Epidermal melanocyte (primary cell): ENCODE data around the gene SPACA7.
A peak's percentile ranks its signal among the peaks of the same experiment; 100 is the strongest.
"Not testable (repeated sequence)": the region's sequence is repeated elsewhere in the genome, so short reads cannot be mapped to it uniquely, and the experiment has no call there.

ENCODE experiments used
- DNase-seq: peaks from one replicate; pipeline ENCODE4 v3.0.0; 2011; ENCODE audit warnings: low spot score; ENCODE audit not compliant: insufficient read length

Gene SPACA7

GRCh38 chr13:112416647-112417046 lies 40.5 kb downstream of the SPACA7 start:
- DNase-seq = no peak

- no peak for DNase-seq
These were observed 40.9 kb downstream of the SPACA7 start for GRCh38 chr13:112417079-112417478.

- DNase-seq = no peak
These were observed 47.9 kb downstream of the SPACA7 start for GRCh38 chr13:112424098-112424497.

- DNase-seq = no peak
These were observed 52.5 kb downstream of the SPACA7 start for GRCh38 chr13:112428704-112429103.

GRCh38 chr13:112431734-112432133 lies 55.6 kb downstream of the SPACA7 start:
- no peak for DNase-seq

GRCh38 chr13:112432734-112433133 lies 56.6 kb downstream of the SPACA7 start:
- not testable (repeated sequence) for DNase-seq

- DNase-seq = not testable (repeated sequence)
These were observed 57.4 kb downstream of the SPACA7 start for GRCh38 chr13:112433517-112433916.

- DNase-seq = no peak
These were observed 57.9 kb downstream of the SPACA7 start for GRCh38 chr13:112434032-112434431.

GRCh38 chr13:112434937-112435523 lies 58.9 kb downstream of the SPACA7 start:
- no peak for DNase-seq

- DNase-seq = no peak
These were observed 59.8 kb downstream of the SPACA7 start for GRCh38 chr13:112435973-112436372.

GRCh38 chr13:112438094-112438493 lies 61.9 kb downstream of the SPACA7 start:
- DNase-seq = no peak

GRCh38 chr13:112438515-112438914 lies 62.4 kb downstream of the SPACA7 start:
- no peak for DNase-seq

GRCh38 chr13:112441226-112441625 lies 65.1 kb downstream of the SPACA7 start:
- DNase-seq = no peak

- no peak for DNase-seq
These were observed 65.7 kb downstream of the SPACA7 start for GRCh38 chr13:112441779-112442310.

- DNase-seq = no peak
These were observed 66.4 kb downstream of the SPACA7 start for GRCh38 chr13:112442483-112443090.

GRCh38 chr13:112443191-112443994 lies 67.2 kb downstream of the SPACA7 start:
- no peak for DNase-seq

- peak; percentile 77 for DNase-seq
These were observed 67.8 kb downstream of the SPACA7 start for GRCh38 chr13:112443995-112444311.

- no peak for DNase-seq
These were observed 68.6 kb downstream of the SPACA7 start for GRCh38 chr13:112444416-112445399.

- DNase-seq = no peak
These were observed 69.5 kb downstream of the SPACA7 start for GRCh38 chr13:112445411-112446271.

GRCh38 chr13:112446347-112446861 lies 70.2 kb downstream of the SPACA7 start:
- DNase-seq = no peak
